TTC549 (cell line): ENCODE measurements around the gene FANCL.
A peak's percentile ranks its signal among the peaks of the same experiment; 100 is the strongest.
"Not testable (repeated sequence)": the region's sequence is repeated elsewhere in the genome, so short reads cannot be mapped to it uniquely, and the experiment has no call there.

Experiments
- FAIRE-seq: peaks from 2 replicates; lab custom pipeline; 2012; peaks lifted over from hg19 to GRCh38; lab: Jason Lieb, UNC

Gene FANCL

GRCh38 chr2:58140508-58141072, 100.5 kb downstream of the FANCL start:
- FAIRE-seq, result no peak

DNA sequence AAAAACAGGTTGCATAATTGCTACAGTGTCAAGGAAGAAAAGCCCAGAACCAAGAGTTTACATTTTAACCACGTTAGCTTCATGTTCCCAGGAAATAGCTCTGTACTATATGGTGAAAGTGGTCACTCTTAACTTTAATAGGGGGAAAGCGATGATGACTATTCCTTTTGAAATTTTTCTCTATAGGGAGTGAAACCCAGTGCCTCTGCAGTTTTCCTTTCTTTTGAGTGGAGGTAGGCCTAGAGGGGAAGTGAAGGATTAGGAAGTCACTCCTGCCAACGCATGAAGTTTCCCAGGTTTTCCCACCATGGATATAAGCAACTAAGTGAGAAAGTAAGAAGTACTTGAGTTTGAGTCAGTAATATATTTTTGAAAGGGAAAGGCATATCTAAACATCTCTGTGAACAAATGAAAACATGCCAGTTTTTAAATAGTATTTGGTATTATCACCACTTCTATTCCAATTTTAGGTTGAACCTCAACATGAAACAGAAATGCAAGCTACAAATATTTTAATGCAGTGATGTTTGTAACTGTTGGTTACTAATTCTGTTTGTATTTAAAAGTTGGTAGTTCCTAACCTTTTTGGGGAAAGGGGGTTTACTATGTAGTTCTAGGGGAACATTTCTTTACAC, 102.6 kb downstream of the FANCL start:
- FAIRE-seq, result no peak

DNA sequence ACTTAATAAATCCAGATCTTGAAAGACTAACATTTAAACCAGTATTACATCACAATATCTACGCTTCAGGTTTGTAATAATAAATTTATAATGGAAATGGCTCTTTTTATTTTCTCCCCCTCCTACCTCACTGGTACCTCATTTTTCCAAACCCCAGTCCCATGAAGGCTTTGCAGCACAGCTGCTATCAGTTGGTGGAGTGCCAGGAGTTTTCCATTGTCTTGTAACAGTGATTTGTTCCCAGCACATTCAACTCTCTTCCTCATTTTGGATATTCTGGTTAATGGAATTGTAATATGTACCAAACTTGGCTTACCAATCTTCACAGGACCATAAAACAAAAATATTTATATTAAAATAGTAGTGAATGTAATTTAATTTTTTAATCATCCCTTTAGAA, 103.3 kb downstream of the FANCL start:
- FAIRE-seq, result no peak

DNA sequence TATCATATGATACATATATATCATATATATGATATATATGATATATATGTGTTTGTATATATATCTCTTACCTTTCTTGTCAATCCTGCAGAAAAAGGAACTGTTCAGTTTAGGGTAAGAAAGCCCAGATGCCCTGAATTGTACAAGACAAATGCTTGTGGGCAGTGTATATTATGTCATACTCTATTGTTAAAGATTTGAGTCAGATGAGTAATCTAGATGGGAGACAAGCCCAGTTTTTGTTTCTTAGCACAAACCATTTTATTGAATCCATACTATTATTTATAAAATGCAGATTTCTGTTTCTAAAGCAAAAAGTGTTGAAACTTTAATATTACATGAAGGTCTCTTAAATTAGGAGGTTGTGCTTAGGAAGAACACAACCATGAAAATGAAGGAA, 103.9 kb downstream of the FANCL start:
- FAIRE-seq, result no peak

DNA sequence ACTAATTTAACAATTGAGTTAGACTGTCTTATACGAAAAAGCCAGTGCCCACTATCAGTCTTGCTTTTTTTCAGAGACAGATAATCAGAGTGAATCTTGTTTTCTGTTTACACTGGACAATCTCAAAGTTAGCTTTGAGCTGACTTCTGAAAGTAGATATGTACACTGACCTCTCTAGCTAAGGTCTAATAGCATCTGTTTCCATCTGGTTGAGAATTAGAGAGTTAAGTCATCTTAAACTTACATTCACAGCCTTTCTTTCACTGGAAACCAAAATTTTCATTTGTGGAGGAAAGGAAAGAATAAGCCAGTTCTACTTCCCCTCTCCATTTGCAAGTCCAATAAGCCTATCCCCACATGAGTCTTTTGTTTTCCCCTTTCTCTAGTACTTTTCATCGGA, 105.3 kb downstream of the FANCL start:
- no peak for FAIRE-seq

- FAIRE-seq, result no peak
Observed at GRCh38 chr2:58133395-58133794, 107.7 kb downstream of the FANCL start.

GRCh38 chr2:58131191-58132011, 109.7 kb downstream of the FANCL start:
- peak; percentile 64 for FAIRE-seq

DNA sequence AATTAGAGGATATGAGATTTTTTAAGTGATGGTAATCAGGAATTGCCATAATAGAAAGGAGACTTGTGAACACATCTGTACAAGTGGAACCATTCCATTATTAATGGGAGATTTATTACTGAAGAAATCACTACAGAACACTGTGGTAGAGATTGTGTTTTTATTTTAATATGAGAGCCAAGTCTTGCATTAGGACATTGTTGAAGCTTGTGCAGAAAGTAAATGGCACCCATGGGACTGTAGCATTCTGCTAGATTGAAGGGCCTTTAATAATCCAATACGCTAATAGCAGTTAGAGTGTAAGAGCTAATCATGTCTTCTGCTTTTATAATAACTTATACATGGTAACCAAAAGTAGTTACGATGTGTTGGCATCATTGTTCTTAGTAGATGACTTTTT, 110.9 kb downstream of the FANCL start:
- FAIRE-seq, result no peak

GRCh38 chr2:58127111-58127510, 114.0 kb downstream of the FANCL start:
- peak; percentile 62 for FAIRE-seq

- no peak for FAIRE-seq
Observed at GRCh38 chr2:58122540-58122939, 118.6 kb downstream of the FANCL start.

DNA sequence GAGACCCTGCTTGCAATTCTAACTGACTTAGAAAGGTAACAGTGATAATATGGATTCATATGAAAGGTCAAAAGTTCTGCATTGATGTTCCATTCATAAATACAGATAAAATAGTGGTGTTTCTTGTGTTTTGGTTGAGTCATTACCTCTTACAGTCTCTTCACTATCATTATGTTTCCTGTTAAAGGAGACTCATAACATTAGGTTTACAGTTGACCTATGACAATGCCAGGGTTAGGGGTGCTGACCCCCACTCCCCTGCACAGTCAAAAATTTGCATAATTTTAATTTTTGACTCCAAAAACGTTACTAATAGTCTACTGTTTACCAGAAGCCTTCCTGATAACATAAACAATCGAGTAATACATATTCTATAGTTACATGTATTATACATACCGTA, 119.1 kb downstream of the FANCL start:
- FAIRE-seq, result no peak

- FAIRE-seq, result no peak
Observed at GRCh38 chr2:58120626-58121229, 120.4 kb downstream of the FANCL start.

GRCh38 chr2:58113563-58113962, 127.6 kb downstream of the FANCL start:
- FAIRE-seq, result not testable (repeated sequence)

- no peak for FAIRE-seq
Observed at GRCh38 chr2:58110765-58111164, 130.4 kb downstream of the FANCL start.

- no peak for FAIRE-seq
Observed at GRCh38 chr2:58109481-58109880, 131.6 kb downstream of the FANCL start.
